OCI-LY3 (cell line): ENCODE results near the gene BABAM2.

ENCODE experiments used
- H2AFZ ChIP-seq: fragments of 200-600, 300-600 bp; shearing (Covaris generic); 2 replicates; pipeline ENCODE4 v1.6.0; 2014; ENCODE audit warnings: antibody characterized with exemption, low read depth, low read length
- H3K27ac ChIP-seq: fragments of 200-600, 300-600 bp; sonication (generic); 2 replicates; pipeline ENCODE4 v1.5.1; 2014; ENCODE audit warnings: mild to moderate bottlenecking, low read length, moderate library complexity, mixed read lengths
- H3K27me3 ChIP-seq: fragments of 200-600, 300-600 bp; sonication (generic); 2 replicates; pipeline ENCODE4 v1.6.1; 2014; ENCODE audit warnings: low read depth, low read length, mixed read lengths
- H3K36me3 ChIP-seq: fragments of 200-600, 300-600 bp; sonication (generic); replicated peaks from 2 replicates; pipeline ENCODE3; 2014; ENCODE audit warnings: low read depth, low read length, mixed read lengths
- H3K4me1 ChIP-seq: fragments of 300-600, 200-600 bp; sonication (generic); 2 replicates; pipeline ENCODE4 v1.6.1; 2014; ENCODE audit warnings: low read length, mixed read lengths
- H3K4me2 ChIP-seq: fragments of 200-600, 300-600 bp; sonication (generic); 2 replicates; pipeline ENCODE4 v1.6.1; 2014; ENCODE audit warnings: low read length, mixed read lengths
- H3K4me3 ChIP-seq: fragments of 300-600, 200-600 bp; sonication (generic); 2 replicates; pipeline ENCODE4 v1.5.1; 2014; ENCODE audit warnings: antibody characterized with exemption, mild to moderate bottlenecking, low read length, moderate library complexity
- H3K79me2 ChIP-seq: fragments of 300-600, 200-600 bp; shearing (Covaris generic); 2 replicates; pipeline ENCODE4 v1.6.1; 2014; ENCODE audit warnings: mild to moderate bottlenecking, low read length, mixed read lengths
- H3K9ac ChIP-seq: fragments of 300-600, 200-600 bp; shearing (Covaris generic); 2 replicates; pipeline ENCODE4 v1.6.0; 2014; ENCODE audit warnings: mild to moderate bottlenecking, low read length, moderate library complexity
- H3K9me3 ChIP-seq: fragments of 200-600, 300-600 bp; shearing (Covaris generic); 2 replicates; pipeline ENCODE4 v1.6.1; 2014; ENCODE audit warnings: low read length, mixed read lengths; ENCODE audit not compliant: insufficient read depth
- H4K20me1 ChIP-seq: fragments of 200-600, 300-600 bp; sonication (generic); 2 replicates; pipeline ENCODE4 v1.6.1; 2016; ENCODE audit warnings: low read length, mixed read lengths; ENCODE audit not compliant: insufficient read depth
- EZH2phosphoT487 ChIP-seq: fragments of 200-600 bp; shearing (Covaris generic); IDR thresholded peaks from 2 replicates; pipeline ENCODE4 v1.6.1; 2018; ENCODE audit warnings: antibody characterized with exemption, mixed run types, low read depth
- TF ChIP-seq, protein P1 (sequence below): fragments of 200-600, 300-600 bp; sonication (generic); IDR thresholded peaks from 2 replicates; pipeline ENCODE4 v1.5.1; 2014; ENCODE audit warnings: antibody characterized with exemption, low read length, low read depth

BABAM2 gene

GRCh38 chr2:28038722-28039121 lies 148.2 kb downstream of the BABAM2 start:
- Histone ChIP-seq H3K79me2 (no peaks in the 10 kb centered on the region), H3K36me3 (no peaks in the 10 kb centered on the region), H3K4me1 (no peaks in the 10 kb centered on the region), H3K9me3 (no peaks in the 10 kb centered on the region), H3K9ac (no peak overlapping the region), H3K4me2 (no peak overlapping the region), H3K27ac (no peak overlapping the region), H3K4me3 (no peak overlapping the region), H4K20me1 (no peaks in the 10 kb centered on the region), H2AFZ (no peak overlapping the region), H3K27me3 (no peaks in the 10 kb centered on the region)
- TF ChIP-seq, protein P1, sequence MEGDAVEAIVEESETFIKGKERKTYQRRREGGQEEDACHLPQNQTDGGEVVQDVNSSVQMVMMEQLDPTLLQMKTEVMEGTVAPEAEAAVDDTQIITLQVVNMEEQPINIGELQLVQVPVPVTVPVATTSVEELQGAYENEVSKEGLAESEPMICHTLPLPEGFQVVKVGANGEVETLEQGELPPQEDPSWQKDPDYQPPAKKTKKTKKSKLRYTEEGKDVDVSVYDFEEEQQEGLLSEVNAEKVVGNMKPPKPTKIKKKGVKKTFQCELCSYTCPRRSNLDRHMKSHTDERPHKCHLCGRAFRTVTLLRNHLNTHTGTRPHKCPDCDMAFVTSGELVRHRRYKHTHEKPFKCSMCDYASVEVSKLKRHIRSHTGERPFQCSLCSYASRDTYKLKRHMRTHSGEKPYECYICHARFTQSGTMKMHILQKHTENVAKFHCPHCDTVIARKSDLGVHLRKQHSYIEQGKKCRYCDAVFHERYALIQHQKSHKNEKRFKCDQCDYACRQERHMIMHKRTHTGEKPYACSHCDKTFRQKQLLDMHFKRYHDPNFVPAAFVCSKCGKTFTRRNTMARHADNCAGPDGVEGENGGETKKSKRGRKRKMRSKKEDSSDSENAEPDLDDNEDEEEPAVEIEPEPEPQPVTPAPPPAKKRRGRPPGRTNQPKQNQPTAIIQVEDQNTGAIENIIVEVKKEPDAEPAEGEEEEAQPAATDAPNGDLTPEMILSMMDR: no peak

GRCh38 chr2:28045676-28046351 lies 155.3 kb downstream of the BABAM2 start:
- no peak overlapping the region for H3K4me3 ChIP-seq
- no peak overlapping the region for H3K27ac ChIP-seq
- no peak for TF ChIP-seq EZH2phosphoT487
- TF ChIP-seq, protein P1: no peak
- H3K4me1 ChIP-seq: no peaks in the 10 kb centered on the region
- H3K9me3 ChIP-seq: no peaks in the 10 kb centered on the region
- H3K27me3 ChIP-seq: no peaks in the 10 kb centered on the region
- no peak overlapping the region for H3K4me2 ChIP-seq
- H4K20me1 ChIP-seq: no peaks in the 10 kb centered on the region
- no peak overlapping the region for H3K9ac ChIP-seq
- H2AFZ ChIP-seq: no peak overlapping the region
- no peaks in the 10 kb centered on the region for H3K79me2 ChIP-seq
- no peaks in the 10 kb centered on the region for H3K36me3 ChIP-seq

DNA sequence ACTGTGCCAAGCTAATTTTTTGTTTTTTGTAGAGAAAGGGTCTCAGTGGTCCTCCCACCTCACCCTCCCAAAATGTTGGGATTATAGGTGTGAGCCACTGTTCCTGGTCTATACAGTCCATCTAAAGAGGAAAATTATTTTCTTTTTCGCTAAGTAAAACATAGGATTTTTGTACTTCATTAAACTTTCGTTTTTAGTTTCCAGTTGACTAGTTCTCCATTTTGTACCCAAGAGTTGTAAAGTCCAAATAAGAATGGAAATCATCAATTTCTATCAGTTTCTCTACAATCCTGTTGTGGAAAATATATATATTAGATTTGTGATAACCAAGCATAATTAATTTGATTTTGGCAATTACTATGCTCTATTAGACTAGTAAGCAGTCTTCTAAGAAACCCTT lies 156.4 kb downstream of the BABAM2 start:
- Histone ChIP-seq H4K20me1 (no peaks in the 10 kb centered on the region), H3K4me3 (no peak overlapping the region), H3K9me3 (no peaks in the 10 kb centered on the region), H3K27ac (no peak overlapping the region), H3K9ac (no peak overlapping the region), H2AFZ (no peak overlapping the region), H3K79me2 (no peaks in the 10 kb centered on the region), H3K27me3 (no peaks in the 10 kb centered on the region), H3K36me3 (no peaks in the 10 kb centered on the region), H3K4me2 (peak overlapping the region; percentile 31; the same call in 1 of the 2 replicates), H3K4me1 (no peaks in the 10 kb centered on the region)
- TF ChIP-seq, protein P1: no peak
- TF ChIP-seq EZH2phosphoT487: no peak

DNA sequence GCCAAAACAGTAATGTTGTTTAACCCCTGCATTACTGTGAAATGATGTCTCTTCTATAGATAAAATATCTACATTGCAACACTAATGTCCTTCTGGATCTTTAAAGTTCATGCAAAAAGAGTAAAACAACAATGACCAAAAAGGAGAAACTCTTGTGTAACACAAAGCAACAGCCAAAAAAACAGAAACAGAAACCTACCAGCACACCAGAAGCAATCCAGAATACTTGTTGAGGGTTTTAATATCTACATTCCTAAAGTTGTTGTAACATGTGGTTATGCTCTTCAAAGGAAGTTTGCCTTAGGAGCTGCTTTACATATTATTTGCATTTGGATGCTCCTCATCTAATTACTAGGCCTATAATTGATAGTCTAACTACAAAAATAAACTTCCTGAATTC lies 157.2 kb downstream of the BABAM2 start:
- H3K36me3 ChIP-seq: no peaks in the 10 kb centered on the region
- H3K27me3 ChIP-seq: no peaks in the 10 kb centered on the region
- no peak overlapping the region for H3K4me2 ChIP-seq
- TF ChIP-seq EZH2phosphoT487: no peak
- TF ChIP-seq, protein P1: no peak
- H3K9ac ChIP-seq: no peak overlapping the region
- H2AFZ ChIP-seq: no peak overlapping the region
- no peak overlapping the region for H3K4me3 ChIP-seq
- no peak overlapping the region for H3K27ac ChIP-seq
- no peaks in the 10 kb centered on the region for H3K4me1 ChIP-seq
- H3K79me2 ChIP-seq: no peaks in the 10 kb centered on the region
- H3K9me3 ChIP-seq: no peaks in the 10 kb centered on the region
- no peaks in the 10 kb centered on the region for H4K20me1 ChIP-seq
